ENCODE data around the gene HBA1. TPM values are rescaled to one million over a fixed set of nuclear protein-coding genes. Genes with fewer than 3 reads are reported as not detected.
A peak's percentile ranks its signal among the peaks of the same experiment; 100 is the strongest.
"Not testable (repeated sequence)": the region's sequence is repeated elsewhere in the genome, so short reads cannot be mapped to it uniquely, and the experiment has no call there.

HBA1 gene
- total RNA-seq, 2 experiments from 2014 or later, result not detected

GRCh38 chr16:154217-155030, 22.1 kb upstream of the HBA1 start:
- Histone ChIP-seq H3K36me3 (ENCODE audit: insufficient read depth, low read length) (no peaks in the 10 kb centered on the region), H3K27ac (ENCODE audit: low read depth in 1 of 2, low read length in 2 of 2) (no peak overlapping the region), H3K27me3 (ENCODE audit: control insufficient read depth in 1 of 2, insufficient read depth in 2 of 2, low read length in 2 of 2) (peaks cover 17 to 26% of the 10 kb centered on the region in 2 experiments), H3K9me3 (ENCODE audit: control insufficient read depth in 1 of 2, insufficient read depth in 1 of 2, low read length in 2 of 2) (peaks cover 0 to 5% of the 10 kb centered on the region in 2 experiments), H3K4me1 (ENCODE audit: insufficient read depth, low read length) (peaks cover 10% of the 10 kb centered on the region), H3K4me3 (ENCODE audit: low read length) (peak overlapping the region; percentile 42)
- Mint-ChIP-seq H3K4me3 (peak overlapping the region; percentile 78), H3K27me3 (peaks cover 67% of the 10 kb centered on the region), H3K27ac (no peak overlapping the region), H3K4me1 (ENCODE audit: low read depth) (peaks cover 6% of the 10 kb centered on the region), H3K36me3 (ENCODE audit: low read depth) (no peaks in the 10 kb centered on the region), H3K9me3 (no peaks in the 10 kb centered on the region)
- ATAC-seq (ENCODE audit: poor library complexity) (peak; percentile 37), DNase-seq (no peak)
- POLR2A ChIA-PET, result no interaction called here
- intact Hi-C loops (cut with DNase I, micrococcal nuclease), result no loop called here
- CTCF ChIA-PET, result no interaction called here
- TF ChIP-seq CTCF (IDR thresholded peaks at IDR 0.05), result no peak

GRCh38 chr16:155031-155398, 21.5 kb upstream of the HBA1 start:
- no peak for DNase-seq
- H3K4me3 Mint-ChIP-seq, result peak overlapping the region; percentile 78
- peaks cover 6% of the 10 kb centered on the region for H3K4me1 Mint-ChIP-seq (ENCODE audit: low read depth)
- no peak overlapping the region for H3K27ac Mint-ChIP-seq
- H3K36me3 ChIP-seq (ENCODE audit: insufficient read depth, low read length), result no peaks in the 10 kb centered on the region
- H3K27ac ChIP-seq (ENCODE audit: low read depth in 1 of 2, low read length in 2 of 2), result no peak overlapping the region
- ATAC-seq (ENCODE audit: poor library complexity), result no peak
- peaks cover 66% of the 10 kb centered on the region for H3K27me3 Mint-ChIP-seq
- peaks cover 17 to 26% of the 10 kb centered on the region in 2 experiments for H3K27me3 ChIP-seq (ENCODE audit: control insufficient read depth in 1 of 2, insufficient read depth in 2 of 2, low read length in 2 of 2)
- peaks cover 0 to 5% of the 10 kb centered on the region in 2 experiments for H3K9me3 ChIP-seq (ENCODE audit: control insufficient read depth in 1 of 2, insufficient read depth in 1 of 2, low read length in 2 of 2)
- peaks cover 10% of the 10 kb centered on the region for H3K4me1 ChIP-seq (ENCODE audit: insufficient read depth, low read length)
- TF ChIP-seq CTCF (IDR thresholded peaks at IDR 0.05), result no peak
- CTCF ChIA-PET, result no interaction called here
- H3K9me3 Mint-ChIP-seq, result no peaks in the 10 kb centered on the region
- intact Hi-C loops (cut with DNase I, micrococcal nuclease), result no loop called here
- POLR2A ChIA-PET, result no interaction called here
- peak overlapping the region; percentile 42 for H3K4me3 ChIP-seq (ENCODE audit: low read length)
- H3K36me3 Mint-ChIP-seq (ENCODE audit: low read depth), result no peaks in the 10 kb centered on the region

DNA sequence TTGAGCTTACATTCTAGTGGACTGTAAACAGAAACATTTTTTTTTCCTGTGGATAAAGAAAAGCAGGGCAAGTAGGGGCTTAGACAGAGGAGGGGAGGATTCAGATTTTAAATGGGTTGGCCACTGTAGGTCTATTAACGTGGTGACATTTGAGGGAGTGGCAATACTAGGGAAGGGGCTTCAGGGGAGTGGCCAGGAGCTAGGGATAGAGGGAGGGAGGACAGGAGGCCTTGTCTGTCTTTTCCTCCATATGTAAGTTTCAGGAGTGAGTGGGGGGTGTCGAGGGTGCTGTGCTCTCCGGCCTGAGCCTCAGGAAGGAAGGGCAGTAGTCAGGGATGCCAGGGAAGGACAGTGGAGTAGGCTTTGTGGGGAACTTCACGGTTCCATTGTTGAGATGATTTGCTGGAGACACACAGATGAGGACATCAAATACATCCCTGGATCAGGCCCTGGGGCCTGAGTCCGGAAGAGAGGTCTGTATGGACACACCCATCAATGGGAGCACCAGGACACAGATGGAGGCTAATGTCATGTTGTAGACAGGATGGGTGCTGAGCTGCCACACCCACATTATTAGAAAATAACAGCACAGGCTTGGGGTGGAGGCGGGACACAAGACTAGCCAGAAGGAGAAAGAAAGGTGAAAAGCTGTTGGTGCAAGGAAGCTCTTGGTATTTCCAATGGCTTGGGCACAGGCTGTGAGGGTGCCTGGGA, 17.2 kb upstream of the HBA1 start:
- ChIA-PET CTCF (no interaction called here), POLR2A (no interaction called here)
- peaks cover 0 to 4% of the 10 kb centered on the region in 2 experiments for H3K9me3 ChIP-seq (ENCODE audit: control insufficient read depth in 1 of 2, insufficient read depth in 1 of 2, low read length in 2 of 2)
- no peak for TF ChIP-seq CTCF (IDR thresholded peaks at IDR 0.05)
- Mint-ChIP-seq H3K27me3 (peaks cover 58% of the 10 kb centered on the region), H3K4me1 (ENCODE audit: low read depth) (peaks cover 10% of the 10 kb centered on the region), H3K36me3 (ENCODE audit: low read depth) (no peaks in the 10 kb centered on the region), H3K9me3 (no peaks in the 10 kb centered on the region), H3K27ac (no peak overlapping the region), H3K4me3 (no peak overlapping the region)
- H3K4me1 ChIP-seq (ENCODE audit: insufficient read depth, low read length), result peaks cover 8% of the 10 kb centered on the region
- no peaks in the 10 kb centered on the region for H3K36me3 ChIP-seq (ENCODE audit: insufficient read depth, low read length)
- ATAC-seq (ENCODE audit: poor library complexity) (no peak), DNase-seq (no peak)
- H3K27me3 ChIP-seq (ENCODE audit: control insufficient read depth in 1 of 2, insufficient read depth in 2 of 2, low read length in 2 of 2), result peaks cover 28 to 33% of the 10 kb centered on the region in 2 experiments
- intact Hi-C loops (cut with DNase I, micrococcal nuclease), result no loop called here
- H3K27ac ChIP-seq (ENCODE audit: low read depth in 1 of 2, low read length in 2 of 2), result no peak overlapping the region
- H3K4me3 ChIP-seq (ENCODE audit: low read length), result no peak overlapping the region

GRCh38 chr16:160242-160641, 16.2 kb upstream of the HBA1 start:
- H3K9me3 Mint-ChIP-seq; DNase-seq; H3K27ac Mint-ChIP-seq; ATAC-seq (ENCODE audit: poor library complexity); H3K27ac ChIP-seq (ENCODE audit: low read depth in 1 of 2, low read length in 2 of 2); H3K4me1 Mint-ChIP-seq (ENCODE audit: low read depth); CTCF ChIA-PET; H3K4me3 Mint-ChIP-seq; H3K36me3 ChIP-seq (ENCODE audit: insufficient read depth, low read length); intact Hi-C loops (cut with DNase I, micrococcal nuclease); H3K36me3 Mint-ChIP-seq (ENCODE audit: low read depth); H3K4me3 ChIP-seq (ENCODE audit: low read length); H3K9me3 ChIP-seq (ENCODE audit: control insufficient read depth in 1 of 2, insufficient read depth in 1 of 2, low read length in 2 of 2); POLR2A ChIA-PET; H3K4me1 ChIP-seq (ENCODE audit: insufficient read depth, low read length): not testable (repeated sequence)
- peaks cover 23 to 28% of the 10 kb centered on the region in 2 experiments for H3K27me3 ChIP-seq (ENCODE audit: control insufficient read depth in 1 of 2, insufficient read depth in 2 of 2, low read length in 2 of 2)
- H3K27me3 Mint-ChIP-seq, result peaks cover 51% of the 10 kb centered on the region
